ENCODE data around the gene CTSW.

DNA sequence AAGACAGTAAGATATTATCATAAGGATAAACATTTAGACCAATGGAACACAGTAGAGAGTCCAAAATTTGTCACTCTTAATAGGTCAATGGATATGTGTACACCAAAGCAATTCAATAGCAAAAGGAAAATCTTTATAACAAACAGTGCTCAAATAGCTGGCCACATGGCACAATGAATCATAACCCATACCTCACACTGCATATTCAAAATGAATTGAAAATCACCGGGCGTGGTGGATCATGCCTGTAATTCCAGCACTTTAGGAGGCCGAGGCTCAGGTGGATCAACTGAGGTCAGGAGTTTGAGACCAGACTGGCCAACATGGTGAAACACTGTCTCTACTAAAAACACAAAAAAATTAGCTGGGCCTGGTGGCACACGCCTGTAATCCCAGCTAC lies 37.5 kb upstream of the CTSW start:
- TF ChIP-seq, protein P1, sequence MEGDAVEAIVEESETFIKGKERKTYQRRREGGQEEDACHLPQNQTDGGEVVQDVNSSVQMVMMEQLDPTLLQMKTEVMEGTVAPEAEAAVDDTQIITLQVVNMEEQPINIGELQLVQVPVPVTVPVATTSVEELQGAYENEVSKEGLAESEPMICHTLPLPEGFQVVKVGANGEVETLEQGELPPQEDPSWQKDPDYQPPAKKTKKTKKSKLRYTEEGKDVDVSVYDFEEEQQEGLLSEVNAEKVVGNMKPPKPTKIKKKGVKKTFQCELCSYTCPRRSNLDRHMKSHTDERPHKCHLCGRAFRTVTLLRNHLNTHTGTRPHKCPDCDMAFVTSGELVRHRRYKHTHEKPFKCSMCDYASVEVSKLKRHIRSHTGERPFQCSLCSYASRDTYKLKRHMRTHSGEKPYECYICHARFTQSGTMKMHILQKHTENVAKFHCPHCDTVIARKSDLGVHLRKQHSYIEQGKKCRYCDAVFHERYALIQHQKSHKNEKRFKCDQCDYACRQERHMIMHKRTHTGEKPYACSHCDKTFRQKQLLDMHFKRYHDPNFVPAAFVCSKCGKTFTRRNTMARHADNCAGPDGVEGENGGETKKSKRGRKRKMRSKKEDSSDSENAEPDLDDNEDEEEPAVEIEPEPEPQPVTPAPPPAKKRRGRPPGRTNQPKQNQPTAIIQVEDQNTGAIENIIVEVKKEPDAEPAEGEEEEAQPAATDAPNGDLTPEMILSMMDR (IDR thresholded peaks at IDR 0.05) = no peak
- TF ChIP-seq POLR2A (IDR thresholded peaks at IDR 0.05) (no peak), EP300 (IDR thresholded peaks at IDR 0.05; ENCODE audit: low read depth) (no peak)

Data from transverse colon (tissue), 3 donors.